T1000 (cell line): ENCODE results near the gene VENTX.

Experiments used
- DNase-seq: peaks from one replicate; lab custom pipeline; 2025; ENCODE audit warnings: mixed read lengths; lab: John Stamatoyannopoulos, UW

VENTX gene

DNA sequence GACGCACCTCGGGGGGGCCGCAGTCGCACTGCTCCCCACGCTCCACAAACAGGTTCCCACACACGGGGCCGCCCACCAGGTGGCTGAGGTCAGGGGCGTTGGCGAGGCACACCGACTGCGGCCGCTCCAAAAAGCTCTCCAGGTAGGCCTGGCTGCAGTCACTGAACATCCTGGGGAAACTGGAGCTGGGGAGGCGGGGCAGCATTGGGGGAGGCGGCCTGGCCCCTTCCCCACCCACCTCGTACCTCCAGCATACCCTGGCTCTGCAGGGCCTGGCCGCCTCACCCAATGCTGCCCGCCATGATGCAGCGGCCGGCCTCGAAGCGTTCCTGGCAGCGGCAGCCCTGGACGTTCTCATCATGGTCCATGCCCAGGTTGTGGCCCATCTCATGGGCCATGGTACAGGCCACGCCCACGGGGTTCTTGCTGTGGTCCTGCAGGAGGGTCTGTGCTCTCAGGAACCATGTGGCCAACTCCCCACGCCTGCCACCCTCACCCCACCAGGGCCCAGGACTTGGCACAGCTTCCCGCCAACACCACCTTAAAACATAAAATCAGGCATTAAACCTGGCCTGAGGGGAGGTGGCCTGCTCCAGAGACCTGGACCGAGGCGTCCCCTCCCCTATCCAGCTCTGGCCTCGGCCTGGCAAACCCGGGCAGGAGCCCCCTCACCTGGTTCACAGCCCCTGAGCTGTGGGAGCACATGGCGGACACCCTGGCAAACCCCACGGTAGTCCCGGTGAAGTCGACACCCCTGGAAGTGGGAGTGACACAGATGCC lies 34.1 kb downstream of the VENTX start:
- no peak for DNase-seq

- no peak for DNase-seq
Observed at GRCh38 chr10:133272301-133272963, 34.8 kb downstream of the VENTX start.

- no peak for DNase-seq
Observed at GRCh38 chr10:133272964-133273420, 35.3 kb downstream of the VENTX start.

DNA sequence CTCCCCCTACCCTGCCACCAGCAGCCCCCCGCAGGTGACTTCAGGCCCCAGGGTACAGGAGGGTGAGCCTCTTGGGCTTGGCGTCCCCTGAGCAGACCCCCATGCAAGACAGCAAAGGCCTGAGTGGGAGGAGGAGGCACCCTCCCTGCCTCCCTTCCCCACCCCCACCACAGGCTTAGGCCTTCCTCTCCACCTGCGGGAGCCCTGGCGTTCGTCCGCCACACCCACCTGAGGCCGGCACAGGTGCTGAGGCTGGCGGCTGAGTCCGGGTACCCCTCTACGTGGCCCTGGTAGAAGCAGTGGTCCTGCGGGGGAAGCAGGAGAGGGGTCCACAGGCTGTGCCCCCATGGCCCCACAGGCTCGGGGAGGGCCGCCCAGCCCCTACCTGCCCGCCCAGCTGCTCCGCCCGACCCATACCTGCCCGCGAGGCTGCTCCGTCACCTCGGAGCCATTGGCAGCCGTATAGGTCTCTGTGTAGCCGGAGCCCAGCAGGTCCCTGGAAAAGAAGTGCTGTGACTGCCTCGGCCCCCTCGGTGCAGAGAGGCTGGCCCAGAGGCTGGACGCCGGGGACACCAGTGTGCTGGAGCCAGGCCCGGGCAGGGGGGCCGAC lies 36.0 kb downstream of the VENTX start:
- DNase-seq, result no peak

- no peak for DNase-seq
Observed at GRCh38 chr10:133274751-133275683, 37.4 kb downstream of the VENTX start.

DNA sequence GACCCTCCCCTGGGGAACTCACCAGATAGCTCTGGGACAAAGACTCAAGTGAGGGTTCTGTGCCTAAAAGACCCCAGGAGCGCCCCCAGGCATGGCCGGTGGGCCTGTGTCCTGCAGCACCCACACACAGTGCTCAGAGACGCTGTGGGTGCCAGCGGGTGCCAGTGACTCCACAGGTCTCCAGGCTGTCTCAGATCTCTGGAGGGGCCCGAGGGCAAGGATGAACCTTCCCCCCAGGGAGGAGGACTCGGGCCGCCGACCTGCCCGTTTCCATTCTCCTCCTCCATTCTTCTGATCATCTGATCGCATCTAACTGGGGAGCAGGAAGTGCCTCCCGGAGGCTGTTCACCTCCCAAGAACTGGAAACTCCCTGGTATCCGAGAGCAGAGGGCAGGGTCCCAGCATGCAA lies 38.0 kb downstream of the VENTX start:
- peak; percentile 38 for DNase-seq

DNA sequence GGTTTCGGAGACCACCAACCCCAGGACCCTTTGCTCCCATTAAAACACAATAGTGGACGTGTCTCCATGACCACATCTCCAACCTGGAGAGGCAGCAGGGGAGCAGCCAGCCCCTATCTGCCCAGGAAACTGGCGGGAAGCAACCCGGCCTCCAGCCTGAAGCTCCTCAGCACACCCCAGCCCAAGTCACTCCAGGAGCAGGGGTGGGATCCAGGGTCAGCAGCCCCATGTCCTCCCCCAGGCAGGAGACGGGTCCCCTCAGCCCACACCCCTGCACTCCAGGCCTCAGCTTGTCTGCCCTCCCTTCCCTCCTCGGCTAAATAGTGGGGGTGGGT lies 38.4 kb downstream of the VENTX start:
- DNase-seq, result no peak

DNA sequence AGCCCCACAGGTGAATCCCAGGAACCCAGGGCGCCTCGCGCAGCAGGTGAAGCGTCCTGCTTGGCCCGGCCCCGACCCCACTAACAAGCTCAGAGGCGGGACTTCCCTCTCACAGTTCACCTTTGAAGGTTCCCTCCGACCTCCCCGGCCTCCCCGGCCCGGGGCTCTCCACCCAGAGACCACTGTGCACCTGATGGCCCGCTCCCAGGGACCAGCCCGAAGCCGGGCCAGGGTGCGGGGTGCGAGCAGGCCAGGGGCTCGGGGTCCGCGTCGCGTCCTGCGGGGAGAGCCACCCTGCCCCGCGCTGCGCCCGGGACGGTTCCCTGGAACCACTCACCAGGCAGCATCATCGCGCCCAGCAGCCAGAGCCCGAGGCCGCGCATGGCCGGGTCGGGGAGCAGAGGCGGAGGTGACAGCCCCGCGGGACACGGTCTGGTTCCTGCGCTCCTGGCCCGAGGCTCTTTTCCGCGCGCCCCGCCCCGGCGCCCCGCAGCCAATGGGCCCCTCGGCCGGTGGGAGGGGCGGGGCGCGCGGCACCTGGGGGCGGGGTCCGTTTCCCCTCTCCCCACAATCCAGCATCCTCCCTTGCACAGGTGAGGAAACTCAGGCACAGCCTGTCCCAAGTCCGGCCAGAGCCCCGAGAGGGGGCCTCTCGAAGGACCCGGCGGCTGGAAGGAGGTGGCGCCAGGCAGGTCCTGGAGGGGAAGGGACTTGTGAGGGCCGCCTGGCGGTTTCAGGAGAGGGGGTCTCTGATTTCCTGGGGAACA lies 39.0 kb downstream of the VENTX start, which contains the start of gene ADAM8:
Gene ADAM8, minus strand, starts transcription at position 434 of the 767 bp plus-strand sequence. Its CDS starts 51 bp downstream, at position 383.
- DNase-seq, result peak; percentile 54

DNA sequence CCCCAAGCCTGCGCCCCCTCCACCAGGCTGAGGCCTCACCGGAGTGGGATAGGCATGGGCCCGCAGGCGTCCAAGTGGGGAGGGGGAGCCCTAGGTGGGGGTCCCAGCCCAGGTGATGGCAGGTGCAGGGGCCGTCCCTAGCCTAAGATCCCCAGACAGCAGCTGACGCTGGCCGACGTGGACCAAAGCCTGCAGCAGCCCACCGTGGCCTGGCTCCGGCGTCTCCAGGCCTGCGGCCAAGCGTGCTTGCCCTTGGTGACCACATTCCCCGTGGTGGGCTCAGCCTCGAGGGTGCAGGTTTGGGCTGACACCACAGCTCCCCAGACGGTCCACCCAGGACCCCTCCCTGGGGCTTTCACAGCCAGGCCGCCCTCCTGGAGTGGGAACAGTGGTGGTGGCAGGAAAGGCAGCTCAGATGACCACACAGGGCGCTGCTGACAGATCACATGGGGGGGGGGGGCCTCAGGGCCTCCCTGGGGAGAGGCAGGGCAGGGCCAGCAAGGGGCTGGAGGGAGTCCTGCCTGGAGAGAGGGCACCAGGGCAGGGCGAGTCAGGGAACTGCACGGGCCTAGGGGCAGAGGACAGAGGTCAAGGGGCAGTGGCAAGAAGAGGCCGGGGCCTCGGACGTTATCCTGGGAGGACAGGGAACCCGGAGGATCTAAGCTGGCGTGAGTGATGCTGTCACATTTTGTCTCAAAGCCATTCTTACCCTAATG lies 39.8 kb downstream of the VENTX start:
- DNase-seq, result no peak

DNA sequence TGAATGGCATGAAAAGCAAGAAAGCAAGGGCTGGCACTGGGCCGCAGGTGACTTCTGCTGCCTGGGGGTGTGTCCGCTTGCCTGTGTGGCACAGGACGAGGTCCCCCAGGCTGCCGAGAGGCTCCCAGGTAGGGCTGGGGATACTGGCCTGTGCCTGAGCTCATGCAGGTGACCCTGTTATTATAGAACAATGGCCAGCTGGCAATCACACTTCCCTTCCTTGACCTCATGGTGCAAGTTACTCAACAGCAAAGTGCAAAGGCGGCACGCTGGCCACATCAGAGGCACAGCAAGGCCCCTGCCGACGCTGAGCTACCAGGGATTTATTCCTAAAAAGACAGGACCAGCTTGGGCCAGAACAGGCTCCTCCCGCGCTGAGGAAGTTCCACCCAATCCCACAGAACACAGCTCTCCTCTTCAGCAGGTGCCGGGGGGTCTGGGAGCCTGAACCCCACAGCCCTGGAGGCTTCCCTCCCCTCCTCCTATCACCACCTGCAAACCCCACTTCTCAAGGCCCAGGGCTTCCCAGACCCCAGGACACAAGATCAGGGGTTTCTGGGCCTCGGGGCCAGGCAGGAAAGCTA lies 40.4 kb downstream of the VENTX start:
- no peak for DNase-seq

DNA sequence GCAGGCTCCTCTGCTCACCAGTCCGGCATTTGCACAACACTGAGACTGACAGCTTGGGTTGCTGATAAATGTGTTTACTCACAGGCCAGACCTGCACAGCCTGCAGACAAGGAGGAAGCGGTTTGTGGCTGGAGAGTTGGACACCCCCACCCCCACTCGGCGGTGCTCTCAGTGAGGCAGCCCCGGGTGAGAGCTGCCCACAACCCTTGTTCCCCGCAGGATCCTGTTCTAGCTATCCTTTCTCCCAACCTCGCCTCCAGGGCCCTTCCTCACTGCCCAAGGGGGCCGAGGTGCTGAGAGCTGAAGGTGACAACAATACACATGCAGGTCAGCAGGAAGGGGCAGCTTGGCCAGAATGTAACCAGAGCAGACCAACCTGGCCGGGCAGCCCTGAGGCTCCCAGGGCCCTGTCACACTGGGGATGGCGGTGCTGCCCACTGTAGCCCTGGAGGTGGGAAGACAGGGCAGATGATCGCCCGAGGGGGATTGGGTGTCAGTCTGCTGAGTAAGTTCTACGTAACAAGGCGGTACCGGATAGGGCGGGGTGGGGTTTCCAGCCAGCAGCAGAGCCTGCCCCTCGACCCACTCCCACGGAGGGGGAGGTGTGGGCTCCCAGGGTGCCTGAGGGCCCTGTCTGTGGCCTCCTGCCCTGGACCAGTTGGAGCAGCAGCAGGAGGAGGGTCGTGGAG lies 41.1 kb downstream of the VENTX start:
- peak; percentile 93 for DNase-seq

DNA sequence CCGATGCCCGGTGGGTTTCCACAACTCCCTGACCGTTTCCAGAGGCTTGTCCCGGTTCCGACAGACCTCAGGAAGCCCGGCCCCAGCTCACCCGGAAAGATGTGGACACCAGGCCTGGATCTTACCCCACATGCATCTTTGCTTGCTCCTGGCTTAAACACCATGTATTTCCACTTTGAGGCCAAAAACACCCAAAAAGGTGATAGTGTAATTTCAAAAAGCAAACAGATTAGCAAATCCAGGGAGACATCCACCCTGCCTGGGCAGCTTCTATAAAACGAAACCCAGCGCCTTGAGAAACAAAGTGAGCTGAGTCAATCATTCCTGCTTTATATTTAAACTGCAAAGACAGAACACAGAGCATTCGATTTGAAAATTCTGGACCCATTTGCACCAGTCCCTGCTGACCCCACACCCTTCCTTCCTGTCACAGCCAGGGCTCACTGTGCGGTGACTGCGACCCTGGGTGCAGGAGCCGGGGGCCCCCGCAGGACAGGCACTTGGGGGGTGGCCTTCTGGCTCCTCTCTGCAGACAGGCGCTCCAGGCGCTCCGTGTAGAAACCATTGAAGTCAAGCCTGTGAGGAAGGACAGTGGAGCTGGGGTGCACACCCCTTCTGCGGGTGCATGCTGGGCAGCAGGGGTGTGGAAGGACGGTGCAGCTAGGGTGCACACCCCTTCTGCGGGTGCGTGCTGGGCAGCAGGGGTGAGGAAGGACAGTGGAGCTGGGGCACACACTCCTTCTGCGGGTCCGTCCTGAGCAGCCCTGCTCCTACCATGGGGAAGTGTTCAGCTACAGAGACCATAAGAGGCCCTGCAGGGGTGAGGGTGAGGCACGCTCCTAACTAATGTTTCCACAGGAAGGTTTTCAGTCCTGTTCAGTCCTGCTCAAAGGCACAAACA lies 41.9 kb downstream of the VENTX start:
- no peak for DNase-seq

GRCh38 chr10:133280391-133281059 lies 42.9 kb downstream of the VENTX start:
- no peak for DNase-seq

GRCh38 chr10:133281084-133281483 lies 43.4 kb downstream of the VENTX start:
- no peak for DNase-seq

DNA sequence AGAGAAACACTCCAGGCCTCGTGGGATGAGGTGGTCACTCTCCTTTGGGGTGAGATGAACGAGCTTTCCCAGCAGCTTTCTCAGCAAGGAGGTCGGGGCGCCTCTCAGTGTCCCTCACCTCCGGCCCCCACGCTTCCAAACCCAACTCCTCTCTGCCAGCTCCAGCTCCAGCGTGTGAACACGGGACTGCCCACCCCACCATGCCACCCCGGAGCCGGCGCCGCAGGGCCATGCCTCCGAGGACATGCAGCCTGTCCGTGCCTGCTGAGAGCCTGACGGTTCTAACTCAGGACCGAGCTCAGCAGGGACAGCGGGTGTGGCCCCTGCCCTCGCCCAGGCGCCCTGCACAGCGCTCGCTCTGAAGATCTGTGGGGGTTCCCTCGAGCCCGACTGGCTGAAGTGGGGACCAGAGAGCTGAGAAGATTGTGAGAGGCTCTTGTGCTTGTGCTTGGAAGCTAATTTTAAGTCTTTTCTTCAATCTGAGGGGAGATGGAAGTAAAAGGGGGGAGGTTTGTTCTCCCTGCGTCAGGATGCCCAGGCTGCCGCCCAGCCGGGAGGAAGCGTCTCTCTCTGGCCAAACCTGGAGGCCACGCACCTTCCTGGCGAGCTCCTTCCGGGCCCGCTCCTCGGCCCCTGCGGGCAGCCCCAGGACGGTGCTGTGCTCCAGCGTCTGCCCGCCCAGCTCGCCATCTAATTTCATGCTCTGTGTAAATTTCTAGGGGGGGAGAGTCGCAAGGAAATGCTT lies 44.1 kb downstream of the VENTX start:
- DNase-seq, result no peak

DNA sequence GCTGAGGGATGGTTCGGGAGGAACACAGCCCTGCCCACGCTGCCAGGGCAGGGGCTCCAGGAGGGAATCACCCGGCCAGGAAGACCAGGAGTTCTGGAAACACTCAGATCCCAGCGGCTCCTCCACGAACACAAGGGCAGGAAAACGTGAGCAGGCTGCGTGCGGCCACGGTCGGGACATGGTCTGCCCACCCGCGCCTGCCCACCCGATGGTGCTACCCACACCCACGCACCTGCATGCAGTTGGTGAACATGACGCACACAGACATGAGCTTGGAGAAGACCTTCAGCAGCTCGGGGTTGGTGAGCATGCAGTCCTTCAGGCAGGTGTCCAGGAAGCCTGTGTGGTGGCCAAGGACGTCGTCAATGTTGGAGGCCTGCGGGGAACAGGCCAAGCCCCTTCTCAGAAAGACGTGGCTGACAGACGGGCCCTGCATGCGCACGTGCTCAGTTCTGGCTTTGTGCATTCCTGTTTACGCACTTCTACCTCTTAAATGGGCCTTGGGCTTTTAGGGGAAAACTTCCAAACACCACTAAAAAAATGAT lies 45.3 kb downstream of the VENTX start:
- DNase-seq, result no peak

GRCh38 chr10:133283931-133284330 lies 46.3 kb downstream of the VENTX start:
- DNase-seq, result no peak
